Epithelial cell of proximal tubule (primary cell): ENCODE measurements around the gene RBKS. TPM values are rescaled to one million over a fixed set of nuclear protein-coding genes. Genes with fewer than 3 reads are reported as not detected.
"Not testable (repeated sequence)": the region's sequence is repeated elsewhere in the genome, so short reads cannot be mapped to it uniquely, and the experiment has no call there.

Experiments
- DNase-seq: peaks from one replicate; pipeline ENCODE4 v3.0.0-alpha.2; 2011; ENCODE audit warnings: low read depth
- H3K4me3 ChIP-seq: 2 replicates; pipeline ENCODE4 v1.5.1; 2011; ENCODE audit warnings: low read depth, mild to moderate bottlenecking, low read length
- CTCF ChIP-seq: conservative IDR thresholded peaks from 2 replicates; pipeline ENCODE4 v1.5.1; 2012; ENCODE audit warnings: low read depth, mild to moderate bottlenecking, low read length
- total RNA-seq: library from RNA; depleted of rRNA; stranded (reverse); fragments of >200 nt; gene quantifications from 2 replicates; pipeline ENCODE4 v1.2.3, GENCODE V29; 2015

Gene RBKS
- total RNA-seq, 1 donor from 2014 or later = 2.7 TPM

DNA sequence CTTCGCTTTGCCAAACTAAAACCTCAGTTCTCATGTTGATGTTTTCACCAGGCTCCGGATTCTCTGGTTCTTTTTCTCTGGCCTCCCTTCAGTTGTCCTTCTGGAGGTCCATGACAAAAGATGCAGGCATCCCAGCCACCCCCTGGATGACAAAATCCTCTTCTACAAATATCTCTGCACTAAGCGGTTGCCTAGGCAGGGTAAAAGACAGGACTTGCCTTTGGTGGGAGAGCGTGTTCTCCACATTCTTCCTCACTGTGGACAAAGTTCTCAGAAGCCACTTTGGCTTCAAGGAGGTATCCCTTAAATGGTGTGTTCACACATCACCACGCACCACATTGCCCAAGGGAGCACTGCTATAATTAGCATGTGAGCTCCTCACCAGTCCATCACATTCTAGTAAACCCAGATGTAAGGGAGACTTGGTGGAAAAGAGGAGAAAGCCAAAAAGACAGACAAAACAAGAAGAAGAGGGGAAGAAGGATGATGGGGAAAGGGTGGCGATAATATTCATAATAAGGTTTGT lies 142.3 kb downstream of the RBKS start:
- H3K4me3 ChIP-seq = no peak overlapping the region
- TF ChIP-seq CTCF = no peak
- DNase-seq = no peak

- DNase-seq = no peak
- H3K4me3 ChIP-seq = no peak overlapping the region
- no peak for TF ChIP-seq CTCF
These were observed 143.9 kb downstream of the RBKS start for GRCh38 chr2:27746325-27746724.

DNA sequence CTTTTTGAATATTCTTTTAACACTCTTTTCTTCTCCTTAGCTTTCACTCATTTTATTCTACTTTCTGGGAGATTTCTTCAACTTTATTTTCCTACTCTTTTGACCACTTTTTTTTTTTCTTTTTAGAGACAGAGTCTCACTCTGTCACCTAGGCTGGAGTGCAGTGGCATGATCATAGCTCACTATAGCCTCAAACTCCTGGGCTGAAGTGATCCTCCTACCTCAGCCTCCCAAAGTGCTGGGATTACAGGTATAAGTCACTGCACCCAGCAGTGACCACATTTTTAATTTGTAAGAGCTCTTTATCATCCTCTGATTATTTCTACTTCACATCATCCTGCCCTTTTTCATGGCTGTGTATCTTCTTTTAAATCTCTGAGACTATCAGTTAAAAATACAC lies 144.7 kb downstream of the RBKS start:
- DNase-seq, H3K4me3 ChIP-seq: not testable (repeated sequence)

GRCh38 chr2:27742571-27742970 lies 147.6 kb downstream of the RBKS start:
- no peak overlapping the region for H3K4me3 ChIP-seq
- no peak for TF ChIP-seq CTCF
- DNase-seq = no peak

DNA sequence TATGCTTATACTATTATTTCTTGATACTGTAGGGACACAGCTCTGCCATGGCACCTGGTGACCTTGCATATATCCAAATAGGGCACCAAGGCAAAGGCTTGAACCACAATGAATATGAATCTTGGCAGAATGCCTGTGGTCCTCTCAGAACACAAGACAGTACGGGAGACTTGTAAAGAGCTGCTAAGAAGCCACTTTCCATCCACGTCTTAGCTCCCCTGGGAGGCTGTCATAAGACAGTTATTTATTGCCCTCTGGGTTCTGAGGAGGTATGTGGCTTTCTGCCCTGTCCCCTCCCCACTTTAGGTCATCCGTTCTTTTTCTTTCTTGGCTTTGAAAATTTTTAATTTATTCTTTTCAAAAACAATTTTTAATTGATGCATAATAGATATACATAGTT lies 148.5 kb downstream of the RBKS start:
- no peak for TF ChIP-seq CTCF
- DNase-seq = no peak
- no peak overlapping the region for H3K4me3 ChIP-seq

DNA sequence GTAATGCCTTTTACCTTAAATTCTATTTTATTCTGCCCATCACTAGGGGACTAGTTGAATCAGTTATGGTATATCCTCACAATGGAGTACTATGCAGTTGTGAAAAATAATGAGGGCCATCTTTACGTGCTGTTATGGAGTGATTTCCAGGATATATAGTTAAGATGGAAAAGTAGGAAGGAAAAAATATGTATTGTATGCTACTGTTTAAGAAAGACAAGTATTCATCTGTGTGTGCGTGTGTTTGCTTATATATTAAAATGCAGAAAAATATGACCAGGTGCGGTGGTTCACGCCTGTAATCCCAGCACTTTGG lies 151.2 kb downstream of the RBKS start:
- DNase-seq = no peak

DNA sequence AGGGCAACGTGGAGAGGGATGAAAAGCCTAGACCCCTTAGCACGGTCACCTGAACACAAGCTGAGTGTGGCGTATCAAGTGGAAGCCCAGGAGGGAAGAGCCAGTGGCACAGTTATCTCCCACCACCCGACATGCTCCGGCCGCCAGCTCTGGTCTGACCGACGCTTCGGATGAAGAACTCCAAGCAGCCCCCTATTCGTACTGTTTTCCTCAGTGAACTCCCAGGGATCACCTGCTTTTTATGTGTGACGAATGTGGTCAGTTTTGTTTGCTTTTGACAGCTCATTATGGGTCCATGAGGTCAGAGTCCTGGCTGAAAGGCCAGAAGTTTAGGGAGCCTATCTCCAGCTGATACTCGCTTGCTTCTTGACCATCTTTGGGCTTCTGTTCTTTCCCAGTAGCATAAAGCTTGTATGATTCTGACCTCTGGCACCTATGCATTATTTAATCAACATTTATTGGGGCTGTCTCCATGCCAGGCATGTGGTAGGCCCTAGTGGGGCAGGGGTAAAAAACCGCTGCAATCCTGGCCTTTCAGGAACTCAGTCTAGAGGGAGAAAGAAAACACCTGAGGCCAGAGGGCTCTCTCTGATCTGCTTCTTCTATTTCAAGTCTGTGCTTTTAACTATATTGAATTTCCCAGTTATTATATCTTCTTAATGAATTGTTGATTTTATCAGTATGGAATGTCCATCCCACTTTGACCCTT lies 151.7 kb downstream of the RBKS start:
- DNase-seq = no peak
- H3K4me3 ChIP-seq = no peak overlapping the region
- no peak for TF ChIP-seq CTCF

More for the DNA sequence above, 151.2 kb downstream of the RBKS start:
- TF ChIP-seq CTCF = no peak
- no peak overlapping the region for H3K4me3 ChIP-seq
